Mesodermal cell (in vitro differentiated cells): ENCODE results near the gene PEX26.
"Not testable (repeated sequence)": the region's sequence is repeated elsewhere in the genome, so short reads cannot be mapped to it uniquely, and the experiment has no call there.

Experiments
- H3K27ac ChIP-seq: 2 replicates; pipeline ENCODE4 v1.7.0; 2013; ENCODE audit warnings: mild to moderate bottlenecking, low read depth, low read length, moderate library complexity; ENCODE audit not compliant: severe bottlenecking
- H3K36me3 ChIP-seq: 2 replicates; pipeline ENCODE4 v1.7.1; 2013; ENCODE audit warnings: mild to moderate bottlenecking, low read length, moderate library complexity; ENCODE audit not compliant: control insufficient read depth, insufficient read depth
- H3K4me1 ChIP-seq: one replicate; pipeline ENCODE4 v1.7.1; 2013; ENCODE audit warnings: mild to moderate bottlenecking, low read length; ENCODE audit not compliant: insufficient read depth, control insufficient read depth, poor library complexity, severe bottlenecking
- H3K4me3 ChIP-seq: 2 replicates; pipeline ENCODE4 v1.7.0; 2013; ENCODE audit warnings: low read length, control low read depth, mild to moderate bottlenecking; ENCODE audit not compliant: insufficient read depth, poor library complexity, severe bottlenecking; ENCODE audit errors: extremely low read depth
- H3K9me3 ChIP-seq: 2 replicates; pipeline ENCODE4 v1.7.1; 2013; ENCODE audit warnings: mild to moderate bottlenecking, low read length, moderate library complexity; ENCODE audit not compliant: control insufficient read depth
- WGBS, 2 experiments: methylation state at CpG; one replicate each; pipeline ENCODE4 v1.1.5; 2013; ENCODE audit warnings: missing lambda C conversion rate in 2 of 2; ENCODE audit not compliant: insufficient coverage in 2 of 2; 5-methylcytosine and 5-hydroxymethylcytosine counted together

PEX26 gene

GRCh38 chr22:18071968-18072310 lies 5.9 kb upstream of the PEX26 start:
- peaks cover 4% of the 10 kb centered on the region for H3K4me1 ChIP-seq
- WGBS, 2 experiments = 78 to 100% methylated on average over 1 of the region's 1 CpG
- no peak overlapping the region for H3K27ac ChIP-seq
- no peaks in the 10 kb centered on the region for H3K9me3 ChIP-seq
- H3K4me3 ChIP-seq = no peak overlapping the region
- H3K36me3 ChIP-seq = no peaks in the 10 kb centered on the region

GRCh38 chr22:18073467-18073866 lies 4.3 kb upstream of the PEX26 start:
- Histone ChIP-seq H3K36me3 (no peaks in the 10 kb centered on the region), H3K27ac (no peak overlapping the region), H3K4me3 (no peak overlapping the region), H3K4me1 (peaks cover 5% of the 10 kb centered on the region), H3K9me3 (no peaks in the 10 kb centered on the region)
- WGBS, 2 experiments = 78 to 100% methylated on average over 1 of the region's 2 CpGs

GRCh38 chr22:18073927-18074326 lies 3.9 kb upstream of the PEX26 start:
- H3K9me3 ChIP-seq, H3K4me3 ChIP-seq, H3K4me1 ChIP-seq, H3K36me3 ChIP-seq, H3K27ac ChIP-seq: not testable (repeated sequence)
- WGBS, 2 experiments = 78 to 96% methylated on average over 4 of the region's 4 CpGs

- no peaks in the 10 kb centered on the region for H3K9me3 ChIP-seq
- WGBS, 2 experiments = 83 to 95% methylated on average over 4 to 6 of the region's 6 CpGs
- H3K36me3 ChIP-seq = peaks cover 11% of the 10 kb centered on the region
- H3K27ac ChIP-seq = no peak overlapping the region
- H3K4me3 ChIP-seq = no peak overlapping the region
- peaks cover 5% of the 10 kb centered on the region for H3K4me1 ChIP-seq
These were observed 2.6 kb upstream of the PEX26 start for GRCh38 chr22:18075101-18075719.

- Histone ChIP-seq H3K4me3 (no peak overlapping the region), H3K36me3 (peaks cover 18% of the 10 kb centered on the region), H3K4me1 (peaks cover 5% of the 10 kb centered on the region), H3K9me3 (no peaks in the 10 kb centered on the region), H3K27ac (no peak overlapping the region)
- 34 to 54% methylated on average over 9 to 11 of the region's 13 CpGs for WGBS, 2 experiments
These were observed 1.9 kb upstream of the PEX26 start for GRCh38 chr22:18075720-18076497.

- Histone ChIP-seq H3K27ac (no peak overlapping the region), H3K9me3 (no peaks in the 10 kb centered on the region), H3K4me3 (peak overlapping the region; percentile 86), H3K4me1 (peaks cover 5% of the 10 kb centered on the region), H3K36me3 (peaks cover 28% of the 10 kb centered on the region)
- WGBS, 2 experiments = 34 to 40% methylated on average over 9 to 10 of the region's 10 CpGs
These were observed 627 bp upstream of the PEX26 start for GRCh38 chr22:18077087-18077638.

- H3K36me3 ChIP-seq = peaks cover 41% of the 10 kb centered on the region
- H3K4me3 ChIP-seq = peak overlapping the region; percentile 86
- no peaks in the 10 kb centered on the region for H3K9me3 ChIP-seq
- H3K27ac ChIP-seq = peak overlapping the region; percentile 47
- H3K4me1 ChIP-seq = peaks cover 5% of the 10 kb centered on the region
- 13% methylated on average over 39 to 41 of the region's 45 CpGs for WGBS, 2 experiments
These were observed 695 bp downstream of the PEX26 start for GRCh38 chr22:18078329-18079041.

GRCh38 chr22:18079706-18080233 lies 2.0 kb downstream of the PEX26 start:
- H3K9me3 ChIP-seq = no peaks in the 10 kb centered on the region
- H3K4me1 ChIP-seq = peaks cover 5% of the 10 kb centered on the region
- no peak overlapping the region for H3K4me3 ChIP-seq
- WGBS, 2 experiments = 80 to 93% methylated on average over 2 to 3 of the region's 4 CpGs
- peaks cover 53% of the 10 kb centered on the region for H3K36me3 ChIP-seq
- H3K27ac ChIP-seq = no peak overlapping the region

GRCh38 chr22:18081416-18081815 lies 3.6 kb downstream of the PEX26 start:
- no peak overlapping the region for H3K27ac ChIP-seq
- no peak overlapping the region for H3K4me3 ChIP-seq
- H3K36me3 ChIP-seq = peaks cover 69% of the 10 kb centered on the region
- 90 to 95% methylated on average over 4 to 5 of the region's 5 CpGs for WGBS, 2 experiments
- no peaks in the 10 kb centered on the region for H3K9me3 ChIP-seq
- peaks cover 5% of the 10 kb centered on the region for H3K4me1 ChIP-seq

GRCh38 chr22:18082467-18082866 lies 4.7 kb downstream of the PEX26 start:
- Histone ChIP-seq H3K4me3 (no peak overlapping the region), H3K9me3 (no peaks in the 10 kb centered on the region), H3K4me1 (no peaks in the 10 kb centered on the region), H3K27ac (no peak overlapping the region), H3K36me3 (peaks cover 79% of the 10 kb centered on the region)
- WGBS, 2 experiments = no CpG with 5 or more reads among the region's 2 CpGs
